ENCODE measurements around the gene LAYN. TPM values are rescaled to one million over a fixed set of nuclear protein-coding genes. Genes with fewer than 3 reads are reported as not detected.

LAYN gene
- total and polyA plus RNA-seq, 2 donors (not counting 3 experiments of a cell fraction or from before 2014, with no cell fraction given): 0.92 to 2.2 TPM

GRCh38 chr11:111592491-111592890 lies 52.0 kb downstream of the LAYN start:
- no peaks in the 10 kb centered on the region for H3K9me1 ChIP-seq (replicated peaks; ENCODE audit: control insufficient read depth, extremely low read depth, insufficient read depth, low read length)
- no peak overlapping the region for H3K9ac ChIP-seq (replicated peaks; ENCODE audit: extremely low read depth, insufficient read depth, low read length)
- DNase-seq (ENCODE audit: low read depth, low spot score) (no peak), FAIRE-seq (no peak)
- H3K27ac ChIP-seq (ENCODE audit: insufficient read depth, low read depth, low read length): no peak overlapping the region
- ChIA-PET CTCF (interaction anchor here (0.9 to 1.5 kb wide), 2 partner anchors 184 to 185 kb away, joined by 4 read pairs; no protein-coding TSS in a partner anchor), POLR2A (no interaction called here)
- BruUV-seq (replicated peaks): no TSS peak
- no peak overlapping the region for H3K4me2 ChIP-seq (ENCODE audit: insufficient read depth, low read length)
- H3K9me3 ChIP-seq (replicated peaks; ENCODE audit: control insufficient read depth, insufficient read depth, low read length): no peaks in the 10 kb centered on the region
- H3K4me1 ChIP-seq (ENCODE audit: control insufficient read depth, extremely low read depth, insufficient read depth, low read length): no peaks in the 10 kb centered on the region
- TF ChIP-seq CTCF (IDR thresholded peaks at IDR 0.05; ENCODE audit: extremely low read depth in 1 of 2, insufficient read depth in 1 of 2, low read depth in 1 of 2, low read length in 2 of 2) (no peak), GATA2 (IDR thresholded peaks at IDR 0.05; ENCODE audit: insufficient read depth, insufficient read length, low read depth, low read length) (no peak)
- H3K79me2 ChIP-seq (ENCODE audit: control insufficient read depth, insufficient read depth, low read length): no peaks in the 10 kb centered on the region
- H3K4me3 ChIP-seq (replicated peaks in 1 of 3; ENCODE audit: insufficient read depth in 1 of 3, low read depth in 1 of 3, low read length in 3 of 3): no peak overlapping the region
- H2AFZ ChIP-seq (ENCODE audit: low read depth, low read length): no peak overlapping the region
- intact Hi-C loops (cut with micrococcal nuclease): no loop called here
- peaks cover 0 to 15% of the 10 kb centered on the region in 2 experiments for H3K27me3 ChIP-seq (ENCODE audit: control insufficient read depth in 2 of 2, insufficient read depth in 2 of 2, low read length in 2 of 2)
- no peaks in the 10 kb centered on the region for H3K36me3 ChIP-seq (ENCODE audit: control insufficient read depth in 2 of 2, extremely low read depth in 1 of 2, insufficient read depth in 2 of 2, low read length in 2 of 2)
- dilution Hi-C loops (cut with MboI; ENCODE audit: extremely low pct_ligation_motif_present, low sequenced_read_pairs): no loop called here
- no peaks in the 10 kb centered on the region for H4K20me1 ChIP-seq (replicated peaks; ENCODE audit: control insufficient read depth, extremely low read depth, insufficient read depth, low read length)

- H3K79me2 ChIP-seq (ENCODE audit: control insufficient read depth, insufficient read depth, low read length): no peaks in the 10 kb centered on the region
- BruUV-seq (replicated peaks): no TSS peak
- no peaks in the 10 kb centered on the region for H3K9me1 ChIP-seq (replicated peaks; ENCODE audit: control insufficient read depth, extremely low read depth, insufficient read depth, low read length)
- H3K9ac ChIP-seq (replicated peaks; ENCODE audit: extremely low read depth, insufficient read depth, low read length): no peak overlapping the region
- CTCF ChIA-PET: interaction anchor here (1.1 to 3.2 kb wide), 6 partner anchors 9 to 238 kb away, joined by 3 to 34 read pairs (median 4); no protein-coding TSS in a partner anchor
- no peak overlapping the region for H3K4me3 ChIP-seq (replicated peaks in 1 of 3; ENCODE audit: insufficient read depth in 1 of 3, low read depth in 1 of 3, low read length in 3 of 3)
- H3K4me1 ChIP-seq (ENCODE audit: control insufficient read depth, extremely low read depth, insufficient read depth, low read length): no peaks in the 10 kb centered on the region
- DNase-seq (ENCODE audit: low read depth, low spot score) (no peak), FAIRE-seq (no peak)
- POLR2A ChIA-PET: no interaction called here
- intact Hi-C loops (cut with micrococcal nuclease) (no loop called here), dilution Hi-C loops (cut with MboI; ENCODE audit: extremely low pct_ligation_motif_present, low sequenced_read_pairs) (no loop called here)
- H4K20me1 ChIP-seq (replicated peaks; ENCODE audit: control insufficient read depth, extremely low read depth, insufficient read depth, low read length): no peaks in the 10 kb centered on the region
- no peak overlapping the region for H3K27ac ChIP-seq (ENCODE audit: insufficient read depth, low read depth, low read length)
- no peaks in the 10 kb centered on the region for H3K36me3 ChIP-seq (ENCODE audit: control insufficient read depth in 2 of 2, extremely low read depth in 1 of 2, insufficient read depth in 2 of 2, low read length in 2 of 2)
- TF ChIP-seq CTCF (IDR thresholded peaks at IDR 0.05; ENCODE audit: extremely low read depth in 1 of 2, insufficient read depth in 1 of 2, low read depth in 1 of 2, low read length in 2 of 2) (no peak), MAX (IDR thresholded peaks at IDR 0.05; ENCODE audit: insufficient read depth, insufficient read length) (no peak), GATA2 (IDR thresholded peaks at IDR 0.05; ENCODE audit: insufficient read depth, insufficient read length, low read depth, low read length) (no peak), EZH2 (IDR thresholded peaks at IDR 0.05; ENCODE audit: borderline replicate concordance, low read depth, low read length, severe bottlenecking) (no peak), FOS (IDR thresholded peaks at IDR 0.05; ENCODE audit: borderline replicate concordance, insufficient read depth, low read length) (no peak), JUN (IDR thresholded peaks at IDR 0.05; ENCODE audit: borderline replicate concordance, insufficient read depth, insufficient read length, low read depth) (no peak), POLR2AphosphoS5 (IDR thresholded peaks at IDR 0.05; ENCODE audit: insufficient read depth, low read depth, low read length) (no peak), POLR2A (IDR thresholded peaks at IDR 0.05; ENCODE audit: low read depth, low read length) (no peak), MYC (IDR thresholded peaks at IDR 0.05; ENCODE audit: low read depth, low read length) (no peak)
- H3K27me3 ChIP-seq (ENCODE audit: control insufficient read depth in 2 of 2, insufficient read depth in 2 of 2, low read length in 2 of 2): peaks cover 0 to 13% of the 10 kb centered on the region in 2 experiments
- H2AFZ ChIP-seq (ENCODE audit: low read depth, low read length): no peak overlapping the region
- H3K9me3 ChIP-seq (replicated peaks; ENCODE audit: control insufficient read depth, insufficient read depth, low read length): no peaks in the 10 kb centered on the region
- H3K4me2 ChIP-seq (ENCODE audit: insufficient read depth, low read length): no peak overlapping the region
Observed at GRCh38 chr11:111596319-111596718, 55.8 kb downstream of the LAYN start.
